Stomach (tissue), 9 donors: ENCODE data around the gene YWHAB. TPM values are rescaled to one million over a fixed set of nuclear protein-coding genes. Genes with fewer than 3 reads are reported as not detected.

Experiments
- DNase-seq, 2 donors: peaks; one replicate each; pipeline versions ENCODE4 v3.0.0 to v3.0.0-alpha.2; 2013 to 2019
- H3K27ac ChIP-seq, 5 donors: fragments of 200-600 bp in 4 of 5; sonication (generic) in 4 of 5; one replicate each; pipeline ENCODE4 v1.5.1; 2013 to 2019; ENCODE audit warnings: mild to moderate bottlenecking in 1 of 5, moderate library complexity in 1 of 5
- H3K27me3 ChIP-seq, 3 donors: fragments of 200-600 bp; sonication (generic); one replicate each; pipeline ENCODE4 v1.5.1; 2017 to 2019; ENCODE audit warnings: mixed run types in 1 of 3
- H3K36me3 ChIP-seq, 4 donors: fragments of 200-600 bp; sonication (generic); 1 replicate in 3 of 4; 2 replicates in 1 of 4; pipeline ENCODE4 v1.5.1; 2016 to 2019
- H3K4me1 ChIP-seq, 4 donors: fragments of 200-600 bp; sonication (generic); one replicate each; pipeline ENCODE4 v1.5.1; 2016 to 2019
- H3K4me3 ChIP-seq, 4 donors: fragments of 200-600 bp; sonication (generic) in 3 of 4; one replicate each; pipeline ENCODE4 v1.5.1; 2016 to 2019; ENCODE audit warnings: mild to moderate bottlenecking in 1 of 4
- H3K9me3 ChIP-seq, 4 donors: fragments of 200-600 bp; sonication (generic); one replicate each; pipeline ENCODE4 v1.5.1; 2016 to 2019
- CTCF ChIP-seq, 7 experiments: fragments of 450-650 bp in 4 of 7; fragments of 200-600 bp in 3 of 7; sonication (generic) in 3 of 7; IDR thresholded peaks; one replicate each; pipeline ENCODE4 v1.5.1; 2016 to 2019; ENCODE audit warnings: antibody characterized with exemption in 7 of 7, control low read depth in 2 of 7, mild to moderate bottlenecking in 1 of 7
- EP300 ChIP-seq: sonication (generic); formaldehyde crosslinking; IDR thresholded peaks from one replicate; pipeline ENCODE4 v1.6.1; 2017; ENCODE audit warnings: antibody characterized with exemption
- POLR2A ChIP-seq, 4 donors: fragments of 450-650 bp; IDR thresholded peaks; one replicate each; pipeline ENCODE4 v1.6.1; 2016; ENCODE audit warnings: antibody characterized with exemption in 4 of 4, control low read depth in 2 of 4, mild to moderate bottlenecking in 1 of 4, moderate library complexity in 1 of 4
- POLR2AphosphoS5 ChIP-seq, 3 donors: sonication (generic); formaldehyde crosslinking; IDR thresholded peaks; one replicate each; pipeline ENCODE4 v1.6.1; 2016; ENCODE audit warnings: antibody characterized with exemption in 3 of 3
- WGBS, 5 donors: extraction: QIAGEN DNeasy Blood & Tissue Kit in 3 of 5; methylation state at CpG; one replicate each; pipeline versions ENCODE4 v1.1.5 to v1.1.7; 2013 to 2018; 5-methylcytosine and 5-hydroxymethylcytosine counted together
- intact Hi-C: fragments of 100-400 bp; cut with DNase I; formaldehyde crosslinking; loops from one replicate; pipeline ENCODE4 v1.15.1; 2023; ENCODE audit warnings: low total_unique reads
- polyA plus RNA-seq, 3 donors: library from polyadenylated mRNA; stranded (reverse); fragments of 200-250 nt; gene quantifications; one replicate each; pipeline ENCODE4 v1.2.3, GENCODE V29; 2013
- total RNA-seq, 5 donors: library from RNA; depleted of rRNA; stranded (reverse); fragments of >200 nt; gene quantifications; one replicate each; pipeline versions ENCODE4 v1.1.0 to v1.2.3, GENCODE V29; 2014 to 2016
- donor health status: healthy with polysubstance abuse.
- donor health status: Bipolar disorder and iron deficiency.
- donor health status: healthy.

Gene YWHAB
- total and polyA plus RNA-seq, 8 donors = 52.2 to 135 (median 93.1) TPM

DNA sequence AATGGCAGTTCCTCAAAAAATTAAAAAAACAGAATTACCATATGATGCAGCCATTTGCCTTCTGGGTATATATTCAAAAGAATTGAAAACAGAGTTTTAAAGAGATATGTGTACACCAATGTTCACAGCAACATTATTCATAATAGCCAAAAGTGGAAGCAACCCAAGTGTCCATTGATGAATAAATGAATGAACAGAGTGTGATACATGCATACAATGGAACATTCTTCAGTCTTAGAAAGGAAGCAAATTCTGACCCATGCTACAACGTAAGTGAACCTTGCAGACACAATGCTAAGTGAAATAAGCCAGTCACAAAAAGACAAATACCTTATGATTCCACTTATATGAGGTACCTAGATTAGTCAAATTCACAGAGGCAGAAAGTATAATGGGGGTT lies 34.7 kb upstream of the YWHAB start:
- Histone ChIP-seq H3K4me1 (peaks cover 0 to 2% (median under 1%) of the 10 kb centered on the region in 4 donors), H3K36me3 (no peaks in the 10 kb centered on the region), H3K4me3 (no peak overlapping the region), H3K27me3 (peaks cover 0 to 3% (median 0%) of the 10 kb centered on the region in 3 donors), H3K9me3 (no peaks in the 10 kb centered on the region), H3K27ac (no peak overlapping the region)
- WGBS, 5 donors = 61 to 95% (median 79%) methylated on average over 1 of the region's 1 CpG
- TF ChIP-seq CTCF (IDR thresholded peaks at IDR 0.05) (no peak), POLR2AphosphoS5 (IDR thresholded peaks at IDR 0.05) (no peak), EP300 (no peak), POLR2A (IDR thresholded peaks at IDR 0.05) (no peak)
- intact Hi-C loops = no loop called here
- DNase-seq = no peak

- TF ChIP-seq EP300 (no peak), POLR2A (IDR thresholded peaks at IDR 0.05) (no peak), CTCF (IDR thresholded peaks at IDR 0.05) (no peak), POLR2AphosphoS5 (IDR thresholded peaks at IDR 0.05) (no peak)
- no peak overlapping the region for H3K27ac ChIP-seq
- H3K4me1 ChIP-seq = peaks cover 0 to 9% (median 2%) of the 10 kb centered on the region in 4 donors
- WGBS, 5 donors = 47 to 56% (median 52%) methylated on average over 3 of the region's 3 CpGs
- no peaks in the 10 kb centered on the region for H3K9me3 ChIP-seq
- no peaks in the 10 kb centered on the region for H3K36me3 ChIP-seq
- intact Hi-C loops = no loop called here
- peaks cover 0 to 3% (median 0%) of the 10 kb centered on the region in 3 donors for H3K27me3 ChIP-seq
- H3K4me3 ChIP-seq = no peak overlapping the region
- no peak for DNase-seq
Measured at GRCh38 chr20:44851545-44851944, 34.0 kb upstream of the YWHAB start.

- no peaks in the 10 kb centered on the region for H3K36me3 ChIP-seq
- no peaks in the 10 kb centered on the region for H3K9me3 ChIP-seq
- intact Hi-C loops = no loop called here
- peak; percentile 31 to 82 for DNase-seq
- 22 to 40% (median 31%) methylated on average over 2 of the region's 2 CpGs for WGBS, 5 donors
- H3K27me3 ChIP-seq = no peaks in the 10 kb centered on the region
- TF ChIP-seq POLR2AphosphoS5 (IDR thresholded peaks at IDR 0.05) (peak in 1 of 3 donors; percentile 44), POLR2A (IDR thresholded peaks at IDR 0.05) (no peak), EP300 (no peak)
- H3K4me3 ChIP-seq = no peak overlapping the region
- H3K27ac ChIP-seq = peak overlapping the region in 4 of 5 donors; percentile 16 to 54 (median 39)
- peaks cover 0 to 27% (median 11%) of the 10 kb centered on the region in 4 donors for H3K4me1 ChIP-seq
Measured at GRCh38 chr20:44856442-44856841, 29.1 kb upstream of the YWHAB start.

GRCh38 chr20:44856856-44857448 lies 28.6 kb upstream of the YWHAB start:
- TF ChIP-seq CTCF (IDR thresholded peaks at IDR 0.05) = no peak
- TF ChIP-seq EP300 = no peak
- no peak for TF ChIP-seq POLR2AphosphoS5 (IDR thresholded peaks at IDR 0.05)
- no peak for TF ChIP-seq POLR2A (IDR thresholded peaks at IDR 0.05)
- Histone ChIP-seq H3K27ac (peak overlapping the region; percentile 16 to 73 (median 46)), H3K4me1 (peaks cover 4 to 32% (median 17%) of the 10 kb centered on the region in 4 donors), H3K4me3 (no peak overlapping the region), H3K36me3 (no peaks in the 10 kb centered on the region), H3K27me3 (no peaks in the 10 kb centered on the region), H3K9me3 (no peaks in the 10 kb centered on the region)
- intact Hi-C loops = no loop called here
- WGBS, 5 donors = 82 to 91% (median 87%) methylated on average over 6 of the region's 6 CpGs
- peak in 1 of 2 donors; percentile 26 for DNase-seq
